Sigmoid colon (tissue), 7 donors: Measurements from ENCODE around the gene SEC24B. TPM values are rescaled to one million over a fixed set of nuclear protein-coding genes. Genes with fewer than 3 reads are reported as not detected.

ENCODE experiments used
- DNase-seq: peaks from one replicate; pipeline ENCODE4 v3.0.0-alpha.2; 2019
- H3K27ac ChIP-seq, 4 donors: fragments of 200-600 bp; sonication (generic); one replicate each; pipeline ENCODE4 v1.5.1; 2016 to 2019; ENCODE audit warnings: mild to moderate bottlenecking in 1 of 4
- H3K27me3 ChIP-seq, 3 donors: fragments of 200-600 bp; sonication (generic); one replicate each; pipeline ENCODE4 v1.5.1; 2019; ENCODE audit warnings: mild to moderate bottlenecking in 1 of 3
- H3K36me3 ChIP-seq, 4 donors: fragments of 200-600 bp; sonication (generic); one replicate each; pipeline ENCODE4 v1.5.1; 2016 to 2019
- H3K4me1 ChIP-seq, 4 donors: fragments of 200-600 bp; sonication (generic); one replicate each; pipeline ENCODE4 v1.5.1; 2017 to 2019
- H3K4me3 ChIP-seq, 4 donors: fragments of 200-600 bp; sonication (generic); one replicate each; pipeline ENCODE4 v1.5.1; 2017 to 2019; ENCODE audit warnings: mild to moderate bottlenecking in 2 of 4, moderate library complexity in 1 of 4
- H3K9me3 ChIP-seq, 4 donors: fragments of 200-600 bp in 3 of 4; sonication (generic) in 3 of 4; one replicate each; pipeline versions ENCODE4 v1.5.1 to v1.6.1; 2013 to 2019
- CTCF ChIP-seq, 4 experiments: fragments of 450-650 bp in 3 of 4; fragments of 200-600 bp in 1 of 4; IDR thresholded peaks; one replicate each; pipeline ENCODE4 v1.5.1; 2016 to 2019; ENCODE audit warnings: antibody characterized with exemption in 4 of 4, mild to moderate bottlenecking in 3 of 4, moderate library complexity in 2 of 4
- EP300 ChIP-seq, 4 donors: sonication (generic); formaldehyde crosslinking; IDR thresholded peaks; one replicate each; pipeline ENCODE4 v1.6.1; 2017; ENCODE audit warnings: antibody characterized with exemption in 4 of 4
- POLR2A ChIP-seq, 2 donors: fragments of 450-650 bp; IDR thresholded peaks; one replicate each; pipeline ENCODE4 v1.6.1; 2016; ENCODE audit warnings: antibody characterized with exemption in 2 of 2, mild to moderate bottlenecking in 2 of 2, moderate library complexity in 2 of 2
- POLR2AphosphoS5 ChIP-seq, 4 donors: sonication (generic); formaldehyde crosslinking; IDR thresholded peaks; one replicate each; pipeline ENCODE4 v1.6.1; 2017; ENCODE audit warnings: antibody characterized with exemption in 4 of 4
- WGBS, 2 donors: extraction: QIAGEN DNeasy Blood & Tissue Kit; methylation state at CpG; one replicate each; pipeline ENCODE4 v1.1.7; 2013; 5-methylcytosine and 5-hydroxymethylcytosine counted together
- intact Hi-C: fragments of 100-400 bp; cut with DNase I; formaldehyde crosslinking; loops from one replicate; pipeline ENCODE4 v1.15.1; 2023
- polyA plus RNA-seq, 3 donors: library from polyadenylated mRNA; stranded (reverse); fragments of 200-250 nt; gene quantifications; one replicate each; pipeline ENCODE4 v1.2.3, GENCODE V29; 2013
- total RNA-seq, 4 donors: library from RNA; depleted of rRNA; stranded (reverse); fragments of >200 nt; gene quantifications; one replicate each; pipeline ENCODE4 v1.1.0, GENCODE V29; 2016
- donor health status: healthy with polysubstance abuse.
- donor health status: Bipolar disorder and iron deficiency.
- donor health status: healthy.

Gene SEC24B
- total and polyA plus RNA-seq, 7 donors: 9.7 to 41.8 (median 35.3) TPM

- H3K4me3 ChIP-seq: no peak overlapping the region
- no peaks in the 10 kb centered on the region for H3K9me3 ChIP-seq
- DNase-seq: no peak
- TF ChIP-seq POLR2AphosphoS5 (IDR thresholded peaks at IDR 0.05): no peak
- no peak for TF ChIP-seq EP300 (IDR thresholded peaks at IDR 0.05)
- TF ChIP-seq POLR2A (IDR thresholded peaks at IDR 0.05): no peak
- no peak for TF ChIP-seq CTCF (IDR thresholded peaks at IDR 0.05)
- H3K27me3 ChIP-seq: no peaks in the 10 kb centered on the region
- intact Hi-C loops: no loop called here
- H3K27ac ChIP-seq: no peak overlapping the region
- H3K4me1 ChIP-seq: no peaks in the 10 kb centered on the region
- H3K36me3 ChIP-seq: no peaks in the 10 kb centered on the region
These were observed 43.4 kb upstream of the SEC24B start for GRCh38 chr4:109390115-109390768.

- no peak overlapping the region for H3K27ac ChIP-seq
- H3K36me3 ChIP-seq: no peaks in the 10 kb centered on the region
- no peaks in the 10 kb centered on the region for H3K9me3 ChIP-seq
- no peaks in the 10 kb centered on the region for H3K27me3 ChIP-seq
- DNase-seq: no peak
- WGBS, 2 donors: 89 to 91% methylated on average over 10 of the region's 10 CpGs
- intact Hi-C loops: no loop called here
- no peak for TF ChIP-seq EP300 (IDR thresholded peaks at IDR 0.05)
- no peak for TF ChIP-seq POLR2AphosphoS5 (IDR thresholded peaks at IDR 0.05)
- no peak for TF ChIP-seq CTCF (IDR thresholded peaks at IDR 0.05)
- no peak for TF ChIP-seq POLR2A (IDR thresholded peaks at IDR 0.05)
- H3K4me1 ChIP-seq: no peaks in the 10 kb centered on the region
- H3K4me3 ChIP-seq: no peak overlapping the region
These were observed 37.9 kb upstream of the SEC24B start for GRCh38 chr4:109395694-109396093.

- H3K27me3 ChIP-seq: no peaks in the 10 kb centered on the region
- intact Hi-C loops: no loop called here
- 91 to 92% methylated on average over 1 of the region's 1 CpG for WGBS, 2 donors
- TF ChIP-seq POLR2AphosphoS5 (IDR thresholded peaks at IDR 0.05) (no peak), CTCF (IDR thresholded peaks at IDR 0.05) (no peak), POLR2A (IDR thresholded peaks at IDR 0.05) (no peak), EP300 (IDR thresholded peaks at IDR 0.05) (no peak)
- no peak overlapping the region for H3K27ac ChIP-seq
- H3K36me3 ChIP-seq: no peaks in the 10 kb centered on the region
- H3K4me1 ChIP-seq: no peaks in the 10 kb centered on the region
- no peak for DNase-seq
- H3K9me3 ChIP-seq: no peaks in the 10 kb centered on the region
- H3K4me3 ChIP-seq: no peak overlapping the region
These were observed 34.7 kb upstream of the SEC24B start for GRCh38 chr4:109398928-109399327.

- Histone ChIP-seq H3K27ac (no peak overlapping the region), H3K4me3 (no peak overlapping the region), H3K27me3 (no peaks in the 10 kb centered on the region), H3K4me1 (no peaks in the 10 kb centered on the region), H3K9me3 (no peaks in the 10 kb centered on the region), H3K36me3 (no peaks in the 10 kb centered on the region)
- TF ChIP-seq CTCF (IDR thresholded peaks at IDR 0.05): peak in 3 of 4 experiments; percentile 26 to 49 (median 29)
- no peak for TF ChIP-seq EP300 (IDR thresholded peaks at IDR 0.05)
- TF ChIP-seq POLR2AphosphoS5 (IDR thresholded peaks at IDR 0.05): no peak
- WGBS, 2 donors: 2 to 7% methylated on average over 2 of the region's 2 CpGs
- intact Hi-C loops: loop anchor here (10.0 kb wide), 1 partner anchor 722 kb away; no protein-coding TSS in a partner anchor
- DNase-seq: no peak
These were observed 27.2 kb upstream of the SEC24B start for GRCh38 chr4:109406337-109406931.
